ENCODE data around the gene ZDHHC17.

- TF ChIP-seq POLR2A (IDR thresholded peaks at IDR 0.05): no peak
- TF ChIP-seq, protein P1, sequence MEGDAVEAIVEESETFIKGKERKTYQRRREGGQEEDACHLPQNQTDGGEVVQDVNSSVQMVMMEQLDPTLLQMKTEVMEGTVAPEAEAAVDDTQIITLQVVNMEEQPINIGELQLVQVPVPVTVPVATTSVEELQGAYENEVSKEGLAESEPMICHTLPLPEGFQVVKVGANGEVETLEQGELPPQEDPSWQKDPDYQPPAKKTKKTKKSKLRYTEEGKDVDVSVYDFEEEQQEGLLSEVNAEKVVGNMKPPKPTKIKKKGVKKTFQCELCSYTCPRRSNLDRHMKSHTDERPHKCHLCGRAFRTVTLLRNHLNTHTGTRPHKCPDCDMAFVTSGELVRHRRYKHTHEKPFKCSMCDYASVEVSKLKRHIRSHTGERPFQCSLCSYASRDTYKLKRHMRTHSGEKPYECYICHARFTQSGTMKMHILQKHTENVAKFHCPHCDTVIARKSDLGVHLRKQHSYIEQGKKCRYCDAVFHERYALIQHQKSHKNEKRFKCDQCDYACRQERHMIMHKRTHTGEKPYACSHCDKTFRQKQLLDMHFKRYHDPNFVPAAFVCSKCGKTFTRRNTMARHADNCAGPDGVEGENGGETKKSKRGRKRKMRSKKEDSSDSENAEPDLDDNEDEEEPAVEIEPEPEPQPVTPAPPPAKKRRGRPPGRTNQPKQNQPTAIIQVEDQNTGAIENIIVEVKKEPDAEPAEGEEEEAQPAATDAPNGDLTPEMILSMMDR (IDR thresholded peaks at IDR 0.05): no peak
Observed at GRCh38 chr12:76714415-76714814, 49.5 kb upstream of the ZDHHC17 start.
